GM18909 (cell line): ENCODE results near the gene KARS1.

ENCODE experiments used
- ATAC-seq: cut with Tn5 transposase; IDR thresholded peaks from one replicate; pipeline ENCODE4 v1.9.1; 2021; ENCODE audit warnings: mild to moderate bottlenecking; ENCODE audit not compliant: unreplicated experiment, poor library complexity

The KARS1 gene

GRCh38 chr16:75590920-75591843 lies 56.3 kb downstream of the KARS1 start:
- ATAC-seq = no peak

GRCh38 chr16:75589306-75589705 lies 58.2 kb downstream of the KARS1 start:
- ATAC-seq = no peak

GRCh38 chr16:75588716-75589115 lies 58.7 kb downstream of the KARS1 start:
- ATAC-seq = no peak

GRCh38 chr16:75584108-75584507 lies 63.4 kb downstream of the KARS1 start:
- peak; percentile 63 for ATAC-seq

- ATAC-seq = no peak
Observed at GRCh38 chr16:75579281-75579834, 68.1 kb downstream of the KARS1 start.

GRCh38 chr16:75578725-75579124 lies 68.7 kb downstream of the KARS1 start:
- ATAC-seq = no peak

GRCh38 chr16:75578212-75578611 lies 69.3 kb downstream of the KARS1 start:
- ATAC-seq = no peak
